A673 (cell line): Measurements from ENCODE around the gene PAQR5.

Experiments
- CTCF ChIP-seq: fragments of 300-800, 200-600 bp; sonication (generic); conservative IDR thresholded peaks from 2 replicates; pipeline ENCODE4 v1.5.1; 2017; ENCODE audit warnings: low read depth, mild to moderate bottlenecking, antibody characterized with exemption, low read length, moderate library complexity, mixed read lengths
- EZH2 ChIP-seq: fragments of 200-600 bp; sonication (generic); IDR thresholded peaks from 2 replicates; pipeline ENCODE4 v1.6.1; 2017; ENCODE audit warnings: borderline replicate concordance, low read depth, mild to moderate bottlenecking, mixed read lengths, antibody characterized with exemption, low read length; ENCODE audit not compliant: poor library complexity, severe bottlenecking

GRCh38 chr15:69398491-69398891, 99.8 kb downstream of the PAQR5 start:
- no peak for TF ChIP-seq CTCF
- no peak for TF ChIP-seq EZH2
